Activated CD8-positive, alpha-beta memory T cell treated with anti-CD3 and anti-CD28 coated beads, Interleukin-2, amount 10 ng/mL, durations not matched to agents 7 days and 5 days (primary cell): Measurements from ENCODE around the gene MICOS13. TPM values are rescaled to one million over a fixed set of nuclear protein-coding genes. Genes with fewer than 3 reads are reported as not detected.

Experiments used
- ATAC-seq: fragments of 150-1000 bp; cut with Tn5 transposase; one replicate; pipeline ENCODE4 v1.10.0; 2021; ENCODE audit warnings: moderate library complexity
- CTCF ChIA-PET: fragments of 350-600 bp; sonication (Branson Sonifier 250); formaldehyde crosslinking; loops from one replicate; lab custom pipeline; 2021; ENCODE audit warnings: antibody characterized with exemption; lab: Charles Lee
- DNase-seq: peaks from one replicate; pipeline ENCODE4 v3.0.0-alpha.2; 2020
- H3K27ac Mint-ChIP-seq: one replicate; pipeline ENCODE4 v1.8.0; 2021; ENCODE audit warnings: mild to moderate bottlenecking, mixed read lengths
- H3K27me3 Mint-ChIP-seq: one replicate; pipeline ENCODE4 v1.8.0; 2021; ENCODE audit warnings: mixed read lengths
- H3K36me3 Mint-ChIP-seq: one replicate; pipeline ENCODE4 v1.8.0; 2021; ENCODE audit warnings: mild to moderate bottlenecking, mixed read lengths
- H3K4me1 Mint-ChIP-seq: one replicate; pipeline ENCODE4 v1.8.0; 2021; ENCODE audit warnings: mixed read lengths
- H3K4me3 Mint-ChIP-seq: one replicate; pipeline ENCODE4 v1.8.0; 2021; ENCODE audit warnings: mild to moderate bottlenecking, moderate library complexity, mixed read lengths
- H3K9me3 Mint-ChIP-seq: one replicate; pipeline ENCODE4 v1.8.0; 2022; ENCODE audit warnings: low read depth, mixed read lengths
- total RNA-seq, 2 experiments: library from RNA; stranded (reverse); gene quantifications; one replicate each; pipeline ENCODE4 v1.2.3, GENCODE V29; 2021

Gene MICOS13, protein sequence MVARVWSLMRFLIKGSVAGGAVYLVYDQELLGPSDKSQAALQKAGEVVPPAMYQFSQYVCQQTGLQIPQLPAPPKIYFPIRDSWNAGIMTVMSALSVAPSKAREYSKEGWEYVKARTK
- 10 to 100 TPM; 49.1 to 49.7 TPM for total RNA-seq

DNA sequence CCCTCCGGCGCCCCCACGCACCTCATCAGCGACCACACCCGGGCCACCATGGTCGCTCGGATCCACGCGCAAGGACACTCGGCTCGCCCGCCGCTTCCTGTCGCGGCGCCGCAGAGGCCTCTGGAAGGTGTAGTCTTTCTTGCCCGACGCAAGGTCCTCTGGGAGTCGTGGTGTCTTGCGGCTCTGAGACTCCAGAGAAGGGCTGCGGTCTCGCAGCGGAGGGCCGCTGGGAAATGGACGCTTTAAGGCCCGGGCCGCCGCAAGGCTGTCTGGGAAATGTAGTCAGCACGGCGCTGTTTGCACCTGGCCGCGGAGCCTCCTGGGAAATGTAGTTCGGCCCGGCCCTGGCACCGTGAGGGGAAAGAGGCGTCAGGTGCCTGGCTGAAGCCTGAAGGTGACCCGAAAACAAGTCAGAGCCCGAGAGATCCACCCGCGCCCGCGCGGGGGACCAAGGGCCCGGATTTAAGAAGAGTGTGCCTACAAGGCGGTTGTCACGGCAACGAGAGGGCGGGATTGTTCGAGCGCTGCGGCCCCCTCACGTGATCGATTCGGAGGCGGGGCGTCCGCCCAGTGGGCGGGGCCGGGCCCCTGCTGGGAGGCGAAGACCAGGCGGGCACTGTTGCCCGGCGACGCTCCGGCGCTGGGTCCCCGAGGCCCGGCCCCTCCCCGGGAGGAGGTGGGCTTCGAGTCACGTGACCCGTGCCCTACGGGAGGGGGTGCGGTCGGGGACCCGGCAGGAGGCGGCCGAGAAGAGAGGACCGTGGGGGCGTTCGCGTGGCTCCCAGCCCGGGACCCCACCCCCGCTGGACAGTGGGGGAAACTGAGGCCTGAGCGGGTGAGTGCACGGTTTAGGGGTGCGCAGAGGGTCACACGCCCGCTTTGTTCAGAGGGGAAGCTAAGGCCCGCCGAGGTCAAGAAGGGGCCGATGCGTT lies at the start of gene MICOS13, which contains the start of gene HSD11B1L:
TSS of gene MICOS13 (minus strand) at position 80 of the 932 bp plus-strand sequence. CDS start at position 50, 30 bp downstream.
TSS of gene HSD11B1L (plus strand) at position 591 of the 932 bp plus-strand sequence. CDS start 3,806 bp downstream, outside the sequence.
- Mint-ChIP-seq H3K4me3 (peak within 1 kb of the TSS; percentile 95), H3K27me3 (no peaks in the 10 kb centered on the region), H3K27ac (peak within 1 kb of the TSS; percentile 95), H3K9me3 (no peaks in the 10 kb centered on the region), H3K4me1 (peaks cover 19% of the 10 kb centered on the region), H3K36me3 (peaks cover 1% of the 10 kb centered on the region)
- CTCF ChIA-PET = interaction anchor here (1.4 to 1.6 kb wide), 2 partner anchors 10 to 41 kb away, joined by 3 to 4 read pairs; no protein-coding TSS in a partner anchor
- DNase-seq (peak; percentile 99), ATAC-seq (peak; percentile 97)

DNA sequence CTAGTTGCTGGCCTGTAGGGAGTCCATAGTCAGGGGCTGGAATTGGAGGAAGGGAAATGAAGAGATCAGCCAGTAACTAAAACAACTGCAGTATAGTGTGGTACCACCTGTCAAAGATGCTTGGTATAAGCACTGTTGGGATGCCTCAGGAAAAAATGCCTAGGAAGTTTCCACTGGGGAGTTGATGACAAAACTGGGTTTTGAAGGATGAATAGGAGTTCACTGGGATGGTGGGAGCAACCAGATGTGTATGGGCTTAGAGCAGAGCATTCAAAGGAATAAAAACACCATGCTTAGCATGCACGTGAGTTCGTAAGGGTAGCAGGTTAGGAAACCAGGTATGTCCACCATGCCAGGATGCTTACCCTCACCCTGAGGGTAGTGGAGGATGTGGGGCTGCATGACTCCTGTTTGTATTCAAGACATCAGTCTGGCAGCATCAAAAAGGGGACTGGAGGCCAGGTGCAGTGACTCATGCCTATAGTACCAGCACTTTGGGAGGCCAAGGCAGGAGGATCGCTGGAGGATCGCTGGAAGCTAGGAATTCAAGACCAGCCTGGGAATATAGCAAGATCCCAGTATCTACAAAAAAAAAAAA lies 47.2 kb upstream of the MICOS13 start:
- H3K4me1 Mint-ChIP-seq = no peaks in the 10 kb centered on the region
- H3K27me3 Mint-ChIP-seq = no peaks in the 10 kb centered on the region
- no peak overlapping the region for H3K27ac Mint-ChIP-seq
- CTCF ChIA-PET = interaction anchor here (0.6 to 1.0 kb wide), 2 partner anchors 65 to 377 kb away, joined by 3 to 4 read pairs; no protein-coding TSS in a partner anchor
- ATAC-seq (no peak), DNase-seq (no peak)
- no peak overlapping the region for H3K4me3 Mint-ChIP-seq
- no peaks in the 10 kb centered on the region for H3K9me3 Mint-ChIP-seq
- H3K36me3 Mint-ChIP-seq = no peaks in the 10 kb centered on the region

DNA sequence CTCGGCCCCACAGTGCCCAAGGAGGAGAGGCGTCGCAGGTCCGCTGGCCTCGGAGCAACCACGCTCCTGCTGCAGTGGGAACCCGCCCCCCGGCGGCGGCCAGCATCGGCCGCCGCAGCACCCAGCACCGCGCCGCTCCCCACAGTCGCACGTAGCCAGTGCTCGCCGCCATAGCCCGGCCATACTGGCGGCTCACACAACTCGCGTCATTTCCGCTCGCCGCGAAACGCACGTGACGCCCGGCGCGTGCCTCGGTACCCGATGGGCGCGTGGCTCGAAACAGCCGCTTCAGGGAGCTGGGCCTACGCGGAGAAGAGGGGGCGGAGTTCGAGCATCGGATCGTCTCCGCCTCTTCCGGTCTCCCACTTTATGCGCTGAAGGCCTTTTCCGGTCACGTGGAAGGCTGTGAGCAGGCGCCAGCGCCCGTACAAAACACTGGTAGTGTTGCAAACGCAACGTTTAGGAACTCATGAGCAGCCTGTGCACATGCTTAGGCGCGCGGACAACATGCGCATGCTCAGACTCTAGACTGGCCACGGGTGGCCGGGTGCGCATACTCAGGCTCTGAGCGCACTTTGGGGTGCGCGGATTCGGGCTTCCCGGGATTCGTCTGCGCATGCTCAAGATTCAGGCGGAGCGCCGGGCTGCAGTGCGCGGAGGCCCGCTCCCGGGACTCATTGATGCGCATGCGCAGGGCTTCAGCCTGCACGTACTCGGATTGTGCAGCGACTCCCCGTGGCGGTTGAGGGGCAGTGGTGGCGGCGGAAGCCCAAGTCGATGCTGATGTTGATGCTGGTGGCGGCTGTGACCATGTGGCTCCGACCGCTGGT lies 39.9 kb upstream of the MICOS13 start, which contains the start of the genes CATSPERD and LONP1:
TSS of gene CATSPERD (plus strand) at position 677 of the 830 bp plus-strand sequence. CDS start at position 778, 101 bp downstream.
TSS of gene LONP1 (minus strand) at position 186 of the 830 bp plus-strand sequence. CDS start at position 172, 14 bp downstream.
- CTCF ChIA-PET = interaction anchor here (0.8 to 6.5 kb wide), 7 partner anchors 32 to 184 kb away, joined by 3 to 122 read pairs (median 5); partner anchors contain the start of genes NDUFA11, RPL36, SAFB and SAFB2
- H3K27ac Mint-ChIP-seq = peak within 1 kb of the TSS; percentile 98
- peak; percentile 88 for ATAC-seq
- peaks cover 37% of the 10 kb centered on the region for H3K4me1 Mint-ChIP-seq
- no peaks in the 10 kb centered on the region for H3K27me3 Mint-ChIP-seq
- H3K36me3 Mint-ChIP-seq = peaks cover 19% of the 10 kb centered on the region
- peak within 1 kb of the TSS; percentile 92 for H3K4me3 Mint-ChIP-seq
- H3K9me3 Mint-ChIP-seq = no peaks in the 10 kb centered on the region
- peak; percentile 99 for DNase-seq

DNA sequence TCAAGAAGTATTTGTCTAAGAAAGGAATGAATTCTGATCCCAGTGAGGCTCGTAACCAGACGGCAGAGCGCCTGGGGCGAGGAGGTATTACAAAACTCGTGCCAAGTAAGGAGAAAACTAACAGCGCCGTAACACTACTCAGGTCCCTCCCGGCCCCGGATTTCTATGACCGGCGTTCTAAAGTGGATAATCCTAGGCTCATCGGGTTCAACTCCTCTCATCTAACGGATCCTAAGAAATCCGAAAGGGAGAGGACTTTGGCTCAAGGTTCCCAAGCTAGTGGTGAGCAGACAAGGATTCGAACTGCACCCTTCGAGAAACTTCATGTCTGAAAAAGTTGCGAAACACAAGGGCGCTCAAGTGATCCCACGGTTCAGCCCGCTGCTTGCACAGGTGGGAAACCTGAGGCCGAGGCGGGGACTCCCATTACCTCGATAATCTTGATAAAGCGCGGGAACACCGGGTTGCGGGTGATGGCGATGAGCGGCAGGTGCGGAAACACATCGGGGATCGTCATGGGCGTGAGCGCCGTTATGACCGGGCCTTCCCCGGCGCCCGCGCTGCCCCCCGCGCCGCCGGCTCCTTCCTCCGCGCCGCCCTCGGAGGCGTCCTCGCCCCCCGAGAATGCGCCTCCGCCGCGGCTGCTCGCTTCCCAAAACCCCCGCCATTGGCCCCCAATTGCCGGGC lies 39.1 kb upstream of the MICOS13 start:
- DNase-seq (peak; percentile 69), ATAC-seq (peak; percentile 2)
- Mint-ChIP-seq H3K27ac (peak overlapping the region; percentile 98), H3K36me3 (peaks cover 20% of the 10 kb centered on the region), H3K4me3 (peak overlapping the region; percentile 92), H3K4me1 (peaks cover 37% of the 10 kb centered on the region), H3K9me3 (no peaks in the 10 kb centered on the region), H3K27me3 (no peaks in the 10 kb centered on the region)
- CTCF ChIA-PET = interaction anchor here (1.0 to 6.5 kb wide), 6 partner anchors 31 to 109 kb away, joined by 3 to 122 read pairs (median 8); partner anchors contain the start of genes DUS3L, RPL36, SAFB and SAFB2

- peak; percentile 84 for DNase-seq
- H3K36me3 Mint-ChIP-seq = peaks cover 24% of the 10 kb centered on the region
These were observed 38.4 kb upstream of the MICOS13 start for GRCh38 chr19:5718579-5719273.

DNA sequence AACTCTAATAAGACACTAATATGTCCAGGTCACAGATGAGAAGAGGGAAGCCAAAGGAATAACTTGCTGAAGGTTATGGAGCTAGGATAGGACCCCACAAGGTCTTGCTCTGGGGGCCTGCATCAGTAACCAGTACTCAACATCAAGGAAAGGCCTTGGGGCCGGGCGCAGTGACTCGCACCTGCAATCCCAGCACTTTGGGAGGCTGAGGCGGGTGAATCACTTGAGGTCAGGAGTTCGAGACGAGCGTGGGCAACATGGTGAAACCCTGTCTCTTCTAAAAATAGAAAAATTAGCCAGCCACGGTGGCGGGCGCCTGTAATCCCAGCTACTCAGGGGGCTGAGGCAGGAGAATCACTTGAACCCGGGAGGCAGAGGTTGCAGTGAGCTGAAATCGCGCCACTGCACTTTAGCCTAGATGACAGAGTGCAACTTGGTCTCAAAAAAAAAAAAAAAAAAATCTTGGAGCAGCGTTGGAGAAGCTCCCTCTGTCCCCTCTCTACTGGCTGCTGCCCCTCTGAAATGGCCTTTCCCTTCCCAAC lies 37.8 kb upstream of the MICOS13 start:
- Mint-ChIP-seq H3K27ac (peak overlapping the region; percentile 98), H3K9me3 (no peaks in the 10 kb centered on the region), H3K4me3 (peak overlapping the region; percentile 92), H3K27me3 (no peaks in the 10 kb centered on the region), H3K4me1 (peaks cover 40% of the 10 kb centered on the region), H3K36me3 (peaks cover 29% of the 10 kb centered on the region)
- CTCF ChIA-PET = interaction anchor here (0.7 to 6.5 kb wide), 6 partner anchors 10 to 1136 kb away, joined by 3 to 122 read pairs (median 3); partner anchors contain the start of genes DUS3L and RPL36
- DNase-seq (peak; percentile 47), ATAC-seq (no peak)

More at GRCh38 chr19:5718579-5719273, 38.4 kb upstream of the MICOS13 start:
- no peaks in the 10 kb centered on the region for H3K27me3 Mint-ChIP-seq
- H3K4me1 Mint-ChIP-seq = peaks cover 40% of the 10 kb centered on the region
- CTCF ChIA-PET = interaction anchor here (0.7 to 6.5 kb wide), 6 partner anchors 11 to 1135 kb away, joined by 3 to 122 read pairs (median 3); partner anchors contain the start of genes DUS3L and RPL36
- peak overlapping the region; percentile 98 for H3K27ac Mint-ChIP-seq
- H3K4me3 Mint-ChIP-seq = peak overlapping the region; percentile 92
- ATAC-seq = peak; percentile 7
- H3K9me3 Mint-ChIP-seq = no peaks in the 10 kb centered on the region

- no peaks in the 10 kb centered on the region for H3K27me3 Mint-ChIP-seq
- H3K4me1 Mint-ChIP-seq = peaks cover 40% of the 10 kb centered on the region
- no peak for ATAC-seq
- no peaks in the 10 kb centered on the region for H3K9me3 Mint-ChIP-seq
- peak overlapping the region; percentile 98 for H3K27ac Mint-ChIP-seq
- CTCF ChIA-PET = interaction anchor here (0.6 to 6.5 kb wide), 3 partner anchors 9 to 29 kb away, joined by 3 to 122 read pairs (median 4); partner anchors contain the start of gene RPL36
- DNase-seq = no peak
- peaks cover 31% of the 10 kb centered on the region for H3K36me3 Mint-ChIP-seq
- H3K4me3 Mint-ChIP-seq = peak overlapping the region; percentile 92
These were observed 37.1 kb upstream of the MICOS13 start for GRCh38 chr19:5717215-5717935.

DNA sequence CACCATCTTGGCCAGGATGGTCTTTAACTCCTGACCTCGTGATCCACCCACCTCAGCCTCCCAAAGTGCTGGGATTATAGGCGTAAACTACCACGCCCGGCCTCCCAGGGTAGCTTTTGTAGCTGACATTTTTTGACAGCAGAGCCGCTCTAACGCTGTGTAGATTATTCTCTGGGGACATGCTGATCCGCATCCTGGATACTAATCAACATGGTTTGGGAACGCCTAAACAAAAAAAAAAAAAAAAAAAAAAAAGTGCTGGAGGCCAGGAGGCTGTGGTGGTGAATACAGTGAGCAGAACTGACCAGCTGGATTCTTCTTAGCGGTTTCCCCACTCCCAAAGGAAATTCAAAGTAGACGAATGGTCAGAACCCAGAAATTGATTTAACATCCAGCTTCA lies 34.5 kb upstream of the MICOS13 start:
- Mint-ChIP-seq H3K36me3 (peaks cover 41% of the 10 kb centered on the region), H3K4me1 (peaks cover 33% of the 10 kb centered on the region), H3K27ac (no peak overlapping the region), H3K27me3 (no peaks in the 10 kb centered on the region), H3K9me3 (no peaks in the 10 kb centered on the region), H3K4me3 (no peak overlapping the region)
- CTCF ChIA-PET = interaction anchor here (1.7 to 3.8 kb wide), 3 partner anchors 24 to 28 kb away, joined by 5 to 18 read pairs (median 6); partner anchors contain the start of gene RPL36
- ATAC-seq (no peak), DNase-seq (no peak)

DNA sequence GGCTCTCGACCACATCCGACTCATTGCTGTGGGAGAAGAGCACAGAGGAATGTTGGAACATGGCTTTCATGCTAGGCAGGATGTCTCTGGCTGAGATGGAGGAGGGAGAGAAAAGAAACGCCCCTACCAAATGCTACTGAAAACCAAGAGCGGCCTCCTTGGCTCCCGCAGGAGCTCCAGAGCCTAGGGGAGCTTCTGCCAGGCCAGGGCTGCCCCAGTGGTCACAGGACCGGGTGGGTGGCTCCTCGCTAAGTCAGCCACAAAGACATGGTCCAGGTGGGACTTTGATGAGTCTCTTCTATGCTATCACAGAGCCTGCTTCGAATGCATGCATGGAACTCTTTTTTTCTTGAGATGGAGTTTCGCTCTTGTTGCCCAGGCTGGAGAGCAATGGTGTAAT lies 32.9 kb upstream of the MICOS13 start:
- no peak for DNase-seq
- Mint-ChIP-seq H3K27me3 (no peaks in the 10 kb centered on the region), H3K4me3 (no peak overlapping the region), H3K36me3 (peaks cover 35% of the 10 kb centered on the region), H3K4me1 (peaks cover 24% of the 10 kb centered on the region), H3K9me3 (no peaks in the 10 kb centered on the region), H3K27ac (no peak overlapping the region)
- ATAC-seq = no peak
- CTCF ChIA-PET = interaction anchor here (1.9 to 3.8 kb wide), 2 partner anchors 22 to 24 kb away, joined by 6 to 18 read pairs; partner anchors contain the start of gene RPL36

DNA sequence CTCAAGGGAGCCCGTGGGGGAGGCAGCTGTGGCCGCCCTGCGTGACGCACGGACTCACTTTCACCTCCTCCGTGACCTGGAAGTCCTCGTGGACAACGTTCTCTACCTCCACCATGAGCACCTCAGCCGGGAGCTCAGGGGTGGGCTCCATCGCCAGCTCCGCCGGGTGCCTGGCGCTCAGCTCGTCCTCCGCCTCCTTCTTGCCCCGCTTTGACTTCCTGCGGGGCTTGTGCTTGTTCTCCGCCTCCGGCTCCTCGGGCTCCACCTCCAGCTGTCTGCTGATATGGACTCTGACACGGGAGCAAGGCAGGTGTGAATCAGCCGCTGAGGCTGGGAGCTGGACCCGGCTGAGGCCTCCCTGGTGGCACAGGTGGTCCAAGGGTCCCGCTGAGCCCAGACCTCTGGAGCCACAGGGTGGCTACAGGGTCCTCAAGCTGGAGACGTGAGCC lies 31.4 kb upstream of the MICOS13 start:
- Mint-ChIP-seq H3K4me3 (no peak overlapping the region), H3K9me3 (no peaks in the 10 kb centered on the region), H3K4me1 (peaks cover 10% of the 10 kb centered on the region), H3K27me3 (no peaks in the 10 kb centered on the region), H3K27ac (no peak overlapping the region), H3K36me3 (peaks cover 35% of the 10 kb centered on the region)
- ATAC-seq = no peak
- DNase-seq = no peak
- CTCF ChIA-PET = interaction anchor here (1.9 to 3.8 kb wide), 2 partner anchors 21 to 23 kb away, joined by 4 to 18 read pairs; partner anchors contain the start of gene RPL36
